NCI-H2107 (cell line): ENCODE results near the gene GNS.

Source experiments
- DNase-seq: peaks from one replicate; lab custom pipeline; 2025; lab: John Stamatoyannopoulos, UW

GNS gene

GRCh38 chr12:64759035-64759894, at the start of gene GNS:
GNS (minus strand) TSS chr12:64759406; CDS start chr12:64759276, 130 bp downstream.
- DNase-seq: peak; percentile 86

- no peak for DNase-seq
Observed at GRCh38 chr12:64808110-64808509, 48.9 kb upstream of the GNS start.

- DNase-seq: no peak
Observed at GRCh38 chr12:64806593-64807460, 47.6 kb upstream of the GNS start.

- no peak for DNase-seq
Observed at GRCh38 chr12:64806173-64806572, 47.0 kb upstream of the GNS start.

- peak; percentile 32 for DNase-seq
Observed at GRCh38 chr12:64802180-64802775, 43.1 kb upstream of the GNS start.

GRCh38 chr12:64801381-64801780, 42.2 kb upstream of the GNS start:
- no peak for DNase-seq

- DNase-seq: no peak
Observed at GRCh38 chr12:64800640-64801039, 41.4 kb upstream of the GNS start.

GRCh38 chr12:64798165-64798564, 39.0 kb upstream of the GNS start:
- no peak for DNase-seq

GRCh38 chr12:64797156-64797555, 38.0 kb upstream of the GNS start:
- no peak for DNase-seq

GRCh38 chr12:64796205-64796845, 37.1 kb upstream of the GNS start:
- peak; percentile 71 for DNase-seq

GRCh38 chr12:64794305-64794704, 35.1 kb upstream of the GNS start:
- no peak for DNase-seq

- no peak for DNase-seq
Observed at GRCh38 chr12:64793610-64794009, 34.4 kb upstream of the GNS start.

- no peak for DNase-seq
Observed at GRCh38 chr12:64792128-64792527, 32.9 kb upstream of the GNS start.

GRCh38 chr12:64791036-64791435, 31.8 kb upstream of the GNS start:
- no peak for DNase-seq

GRCh38 chr12:64790166-64790565, 31.0 kb upstream of the GNS start:
- no peak for DNase-seq

GRCh38 chr12:64785838-64786237, 26.6 kb upstream of the GNS start:
- no peak for DNase-seq

- no peak for DNase-seq
Observed at GRCh38 chr12:64782191-64782876, 23.1 kb upstream of the GNS start.

- peak; percentile 33 for DNase-seq
Observed at GRCh38 chr12:64781280-64782190, 22.3 kb upstream of the GNS start.

- DNase-seq: peak; percentile 46
Observed at GRCh38 chr12:64780531-64781279, 21.5 kb upstream of the GNS start.

- DNase-seq: peak; percentile 46
Observed at GRCh38 chr12:64780132-64780530, 20.9 kb upstream of the GNS start.
